Activated CD4-positive, alpha-beta T cell treated with anti-CD3 and anti-CD28 coated beads for 4 hours (primary cell): ENCODE measurements around the gene TEX54.
"Not testable (repeated sequence)": the region's sequence is repeated elsewhere in the genome, so short reads cannot be mapped to it uniquely, and the experiment has no call there.

Experiments
- DNase-seq, 2 donors: peaks; one replicate each; pipeline ENCODE4 v3.0.0-alpha.2; 2020

TEX54 gene

DNA sequence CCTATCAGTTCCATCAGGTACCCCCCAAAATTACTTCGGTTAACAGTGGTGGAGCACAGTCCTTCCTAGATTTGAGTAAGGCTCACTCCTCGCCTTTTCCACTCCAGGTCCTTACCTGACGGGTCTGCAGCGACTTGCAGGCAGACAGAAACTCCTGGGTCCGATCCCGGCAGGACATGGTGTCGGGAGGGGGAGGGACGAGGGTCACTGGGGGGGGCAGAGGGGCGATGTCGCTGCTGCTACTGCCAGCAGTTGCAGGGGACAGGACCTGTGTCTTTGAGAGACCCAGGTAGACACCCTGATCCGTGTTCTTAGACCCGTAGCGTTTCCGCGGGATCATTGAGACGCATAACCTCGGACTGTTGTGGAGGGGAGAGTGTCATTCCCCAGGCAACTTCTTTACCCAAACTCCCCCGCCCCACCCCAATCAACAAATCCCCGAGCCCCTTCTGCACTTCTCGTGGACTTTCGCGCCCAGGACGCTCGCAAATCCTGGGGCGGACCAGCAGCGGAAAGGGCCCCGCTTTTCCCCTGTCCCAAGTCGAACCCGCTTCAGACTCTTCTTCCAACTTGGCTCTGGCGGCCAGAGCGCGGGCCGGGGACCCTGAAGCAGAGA lies 1.6 kb downstream of the TEX54 start:
- DNase-seq = no peak

GRCh38 chr11:62828130-62828529 lies 4.5 kb downstream of the TEX54 start:
- not testable (repeated sequence) for DNase-seq

- no peak for DNase-seq
These were observed 9.0 kb downstream of the TEX54 start for GRCh38 chr11:62823677-62824076.

DNA sequence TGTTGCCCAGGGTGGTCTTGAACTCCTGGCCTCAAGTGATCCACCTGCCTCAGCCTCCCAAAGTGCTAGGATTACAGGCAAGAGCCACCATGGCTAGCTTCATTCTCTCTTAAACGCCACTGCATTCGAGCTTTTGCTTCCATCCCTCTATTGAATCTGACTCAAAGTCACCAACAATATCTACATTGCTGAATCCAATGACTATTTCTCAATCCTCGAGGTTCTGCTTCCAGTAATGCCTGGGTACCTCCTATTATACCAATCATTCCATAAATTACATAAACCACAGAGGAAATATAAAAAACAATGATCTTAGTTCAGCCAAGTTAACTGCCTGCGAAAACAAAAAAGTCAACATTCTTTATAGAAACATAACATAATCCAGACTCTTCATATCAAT lies 15.5 kb downstream of the TEX54 start:
- no peak for DNase-seq

DNA sequence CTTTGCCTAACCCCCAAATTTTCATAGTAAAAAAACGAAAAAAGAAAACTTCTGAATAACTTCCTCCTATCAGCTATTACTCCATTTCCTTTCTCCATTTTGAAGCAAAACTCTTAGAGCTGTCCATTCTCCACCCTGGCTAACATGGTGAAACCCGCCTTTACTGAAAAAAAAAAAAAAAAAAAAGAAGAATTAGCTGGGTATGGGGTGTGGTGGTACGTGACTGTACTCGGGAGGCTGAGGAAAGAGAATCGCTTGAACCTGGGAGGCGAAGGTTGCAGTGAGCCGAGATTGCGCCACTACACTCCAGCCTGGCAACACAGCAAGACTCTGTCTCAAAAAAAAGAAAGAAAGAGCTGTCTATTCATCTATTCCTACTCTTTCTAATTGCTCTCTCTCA lies 16.1 kb downstream of the TEX54 start:
- no peak for DNase-seq

DNA sequence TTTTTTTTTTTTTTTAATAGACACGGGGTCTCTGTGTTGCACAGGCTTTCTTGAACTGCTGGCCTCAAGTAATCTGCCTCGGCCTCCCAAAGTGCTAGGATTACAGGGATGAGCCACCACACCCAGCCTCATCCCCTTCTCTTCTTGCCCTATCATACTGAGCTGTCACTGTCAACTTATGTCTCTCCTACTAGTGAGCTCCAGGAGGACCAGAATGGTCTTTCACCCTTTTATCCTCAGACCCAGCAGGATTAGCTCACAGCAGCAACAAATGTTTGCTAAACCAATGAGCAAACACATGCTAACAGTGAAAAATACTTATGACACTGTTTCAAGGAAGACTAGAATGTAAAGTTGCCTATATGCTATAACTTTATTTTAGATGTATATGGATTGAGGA lies 21.0 kb downstream of the TEX54 start:
- DNase-seq = no peak

DNA sequence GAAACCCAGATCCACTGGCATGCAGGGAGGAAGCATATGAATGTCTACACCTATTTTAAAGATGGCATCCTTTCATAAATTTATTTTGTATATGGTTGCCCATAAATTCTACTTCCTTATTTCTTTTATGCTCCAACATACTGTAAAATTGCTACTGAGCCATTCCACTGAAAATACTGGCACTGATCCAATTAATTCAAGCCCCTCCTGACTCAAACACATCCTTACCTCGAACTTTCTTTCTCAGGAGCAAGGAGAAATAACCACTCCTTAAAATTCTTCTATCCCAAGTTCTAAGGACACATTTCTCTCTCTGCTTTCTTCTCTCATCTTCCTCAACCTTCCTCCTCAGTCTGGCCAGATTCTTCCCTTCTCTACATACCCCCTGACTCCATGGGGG lies 21.9 kb downstream of the TEX54 start:
- no peak for DNase-seq

- DNase-seq = no peak
These were observed 26.0 kb downstream of the TEX54 start for GRCh38 chr11:62806611-62807121.

GRCh38 chr11:62805961-62806441 lies 26.6 kb downstream of the TEX54 start:
- DNase-seq = peak; percentile 30 to 31

DNA sequence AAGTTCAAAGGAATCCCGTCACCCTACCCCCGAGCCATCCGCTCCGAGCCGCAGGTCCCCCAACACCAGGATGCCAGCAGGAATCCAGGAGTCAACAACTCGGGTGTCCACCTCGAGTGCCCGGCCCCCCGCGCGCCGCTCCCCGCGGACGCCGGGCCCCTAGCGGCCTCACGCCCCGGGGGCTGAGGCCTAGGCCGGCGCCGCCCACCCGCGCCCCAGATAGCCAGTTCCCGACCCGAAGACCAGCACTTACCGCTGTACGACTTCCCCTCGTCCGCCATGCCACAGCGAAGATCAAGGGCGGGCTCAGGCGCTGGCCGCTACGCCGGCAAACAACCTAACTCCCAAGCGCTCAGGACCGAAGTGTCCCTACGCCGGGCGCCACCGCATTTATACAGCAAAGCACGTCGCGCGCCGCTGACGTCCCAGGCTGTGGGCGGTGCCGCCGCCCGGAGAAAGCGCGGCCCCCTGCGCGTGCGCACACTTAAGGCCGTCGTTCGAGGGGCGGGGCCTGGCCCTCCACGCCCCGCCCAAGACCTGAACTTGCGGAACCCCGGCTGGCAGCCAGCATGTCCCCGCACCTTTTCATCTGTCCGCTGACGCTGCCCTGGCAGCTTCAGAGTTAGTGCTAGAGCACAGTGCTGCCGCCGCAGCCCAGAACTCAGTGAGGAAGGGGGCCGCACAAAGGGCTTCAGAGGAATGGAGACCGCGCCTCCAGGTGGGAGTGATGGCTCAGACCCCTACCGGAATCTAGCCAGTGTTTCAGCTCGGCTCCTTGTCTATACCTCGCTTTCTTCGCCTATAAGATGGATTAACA lies 27.4 kb downstream of the TEX54 start, which contains the start of gene NXF1:
NXF1 (minus strand) TSS at position 365 of the 817 bp plus-strand sequence; CDS start at position 281, 84 bp downstream.
- DNase-seq = peak; percentile 95 to 96

GRCh38 chr11:62804310-62805075 lies 28.1 kb downstream of the TEX54 start:
- no peak for DNase-seq

DNA sequence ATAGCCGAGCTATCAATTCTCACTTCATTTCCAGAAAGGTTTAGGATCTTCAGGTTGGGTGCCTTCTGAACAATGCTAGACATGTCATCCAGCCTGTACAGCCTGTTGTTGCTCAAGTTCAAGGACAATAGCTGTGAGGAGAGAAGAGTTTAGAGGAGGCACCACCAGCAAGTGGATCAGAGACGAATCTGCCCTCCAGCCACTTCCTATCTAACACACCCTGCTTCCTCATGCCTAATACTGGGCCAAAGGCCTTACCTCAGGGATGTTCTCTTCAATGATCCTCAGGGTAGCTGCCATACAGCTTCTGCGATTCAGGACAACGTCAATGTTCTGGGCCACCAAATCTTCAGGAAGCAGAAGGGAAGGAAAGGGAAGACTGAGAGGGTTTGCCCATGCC lies 31.6 kb downstream of the TEX54 start:
- DNase-seq = no peak

DNA sequence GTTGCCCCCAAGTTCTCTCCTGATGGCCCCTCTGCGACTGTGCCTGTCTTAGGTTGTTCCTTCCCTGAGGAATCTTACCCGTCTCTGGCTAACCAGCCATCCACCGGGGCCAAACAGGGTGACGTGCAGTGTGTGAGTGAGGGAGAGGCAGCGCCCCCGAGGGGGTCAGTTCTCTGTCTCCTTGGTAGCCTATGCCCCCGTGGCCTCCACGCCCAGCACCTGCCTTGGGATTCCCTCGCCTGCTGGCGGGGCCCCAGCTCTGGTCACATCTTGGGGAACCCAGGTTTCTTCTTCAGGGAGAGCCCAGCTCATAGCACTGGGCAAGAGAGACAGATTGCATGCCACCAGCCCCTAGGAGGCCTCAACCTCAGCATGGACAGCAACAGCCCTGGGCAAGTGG lies 33.2 kb downstream of the TEX54 start:
- no peak for DNase-seq

DNA sequence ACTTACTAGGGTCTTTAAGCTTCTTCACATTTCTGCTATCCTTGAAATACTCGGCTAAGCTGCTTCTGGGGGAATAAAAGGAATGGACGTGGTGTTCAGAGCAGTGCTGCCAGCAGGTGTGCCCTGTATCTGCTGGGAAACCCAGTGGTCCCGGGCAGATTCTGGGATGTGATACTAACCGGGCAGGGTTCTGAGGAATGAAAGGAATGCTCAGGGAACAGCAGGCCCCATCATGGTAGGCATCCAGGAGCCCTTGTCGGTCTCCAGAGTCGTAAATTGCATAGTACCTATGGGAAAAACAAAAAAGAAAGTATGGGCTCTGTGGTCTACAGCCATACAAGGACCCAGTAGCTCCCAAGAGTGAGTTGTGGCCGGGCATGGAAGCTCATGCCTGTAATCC lies 36.4 kb downstream of the TEX54 start:
- DNase-seq = no peak

DNA sequence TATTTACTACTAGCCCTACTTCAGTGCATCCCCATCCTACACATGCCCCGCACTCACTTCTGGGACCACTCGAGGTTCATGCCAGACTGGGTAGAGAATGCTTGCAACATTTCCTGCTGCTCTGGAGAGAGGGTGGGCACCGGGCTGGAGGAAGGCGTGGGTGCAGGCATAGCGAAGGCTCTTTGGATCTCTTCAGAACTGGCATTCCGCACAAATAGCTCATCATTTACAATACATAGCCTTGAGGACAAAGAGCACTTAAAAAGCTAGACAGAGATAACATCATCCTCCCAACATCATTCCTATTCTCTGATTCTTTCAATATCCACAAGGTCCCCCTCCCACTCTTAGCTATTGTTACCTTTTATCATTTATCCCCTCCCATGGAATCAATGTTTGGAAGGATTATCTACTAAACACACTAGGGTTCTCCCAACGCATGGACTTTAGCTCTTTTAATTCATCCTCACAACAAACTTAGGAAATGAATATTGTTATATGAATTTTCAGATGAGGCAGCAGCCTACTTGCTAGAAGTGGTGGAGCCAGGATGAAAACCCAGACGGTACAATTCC lies 38.4 kb downstream of the TEX54 start:
- DNase-seq = no peak

GRCh38 chr11:62792202-62792575 lies 40.5 kb downstream of the TEX54 start:
- no peak for DNase-seq

- peak; percentile 86 to 87 for DNase-seq
These were observed 41.0 kb downstream of the TEX54 start, which contains the start of gene TMEM223 for GRCh38 chr11:62791501-62792201. TMEM223 (minus strand) TSS chr11:62792006; CDS start chr11:62791994, 12 bp downstream.

GRCh38 chr11:62789576-62789975 lies 43.1 kb downstream of the TEX54 start:
- DNase-seq = no peak

DNA sequence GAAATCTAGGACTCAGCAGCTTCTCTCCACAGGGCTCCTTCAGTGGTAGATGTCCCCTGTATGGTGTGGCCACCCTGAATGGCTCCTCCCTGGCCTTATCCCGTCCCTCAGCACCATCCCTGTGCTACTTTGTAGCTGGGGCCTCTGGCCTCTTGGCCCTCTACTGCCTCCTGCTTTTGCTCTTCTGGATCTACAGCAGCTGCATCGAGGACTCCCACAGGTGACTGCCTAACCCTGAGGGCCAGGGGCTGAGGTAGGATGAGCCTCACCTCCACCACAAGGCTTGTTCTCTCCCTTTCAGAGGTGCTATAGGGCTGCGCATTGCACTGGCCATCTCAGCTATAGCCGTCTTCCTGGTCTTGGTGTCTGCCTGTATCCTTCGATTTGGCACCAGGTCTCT lies 43.6 kb downstream of the TEX54 start:
- no peak for DNase-seq

DNA sequence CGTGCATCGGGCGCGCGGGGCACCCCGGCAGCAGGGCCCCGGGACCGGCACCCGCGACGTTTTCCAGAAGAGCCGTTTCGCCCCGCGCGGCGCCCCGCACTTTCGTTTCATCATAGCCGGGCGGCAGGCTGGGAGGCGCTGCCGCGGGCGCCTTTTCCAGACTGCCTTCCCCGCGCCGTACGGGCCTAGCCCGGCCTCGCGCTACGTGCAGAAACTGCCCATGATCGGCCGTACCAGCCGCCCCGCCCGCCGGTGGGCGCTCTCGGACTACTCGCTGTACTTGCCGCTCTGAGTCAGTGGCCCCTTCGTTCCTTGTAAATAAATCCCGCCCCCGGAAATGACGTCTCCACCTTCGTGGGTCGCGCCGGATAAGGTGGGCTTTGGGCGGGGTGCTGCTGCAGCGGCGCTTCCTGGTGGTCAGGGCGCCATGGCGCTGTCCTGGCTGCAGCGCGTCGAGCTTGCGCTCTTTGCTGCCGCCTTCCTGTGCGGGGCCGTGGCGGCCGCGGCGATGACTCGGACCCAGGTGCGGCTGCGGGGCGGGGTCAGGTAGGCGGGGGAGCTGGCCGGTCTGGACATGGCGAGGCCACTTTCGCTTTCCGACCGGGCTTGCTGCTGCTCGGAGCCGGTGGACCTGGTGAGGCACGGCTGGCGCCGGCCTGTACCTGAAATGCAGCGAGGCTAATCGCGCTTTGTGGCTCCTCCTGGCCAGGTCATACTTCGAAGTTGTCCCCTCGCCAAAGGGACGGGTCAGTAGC lies 45.5 kb downstream of the TEX54 start, which contains the start of gene TMEM179B:
TMEM179B (plus strand) TSS at position 398 of the 755 bp plus-strand sequence; CDS start at position 428, 30 bp downstream.
- peak; percentile 99 for DNase-seq

DNA sequence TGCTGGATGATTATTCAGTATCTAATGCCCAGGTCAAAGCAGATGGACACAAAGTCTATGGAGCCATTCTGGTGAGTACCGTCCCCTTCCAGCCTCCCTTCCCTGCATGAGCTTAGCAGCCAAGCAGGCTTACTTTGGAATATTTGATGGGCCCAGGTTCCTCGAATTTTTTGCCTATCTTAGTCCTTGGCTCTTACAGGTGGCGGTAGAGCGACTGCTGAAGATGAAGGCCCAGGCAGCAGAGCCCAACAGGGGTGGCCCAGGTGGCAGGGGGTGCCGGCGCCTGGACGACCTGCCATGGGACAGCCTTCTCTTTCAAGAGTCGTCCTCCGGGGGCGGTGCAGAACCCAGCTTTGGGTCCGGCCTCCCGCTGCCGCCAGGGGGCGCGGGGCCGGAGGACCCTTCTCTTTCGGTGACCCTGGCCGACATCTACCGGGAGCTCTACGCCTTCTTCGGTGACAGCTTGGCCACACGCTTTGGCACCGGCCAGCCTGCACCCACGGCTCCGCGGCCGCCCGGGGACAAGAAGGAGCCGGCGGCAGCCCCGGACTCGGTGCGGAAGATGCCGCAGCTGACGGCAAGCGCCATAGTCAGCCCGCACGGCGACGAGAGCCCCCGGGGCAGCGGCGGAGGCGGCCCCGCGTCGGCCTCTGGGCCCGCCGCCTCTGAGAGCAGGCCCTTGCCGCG lies 46.2 kb downstream of the TEX54 start:
- DNase-seq = peak; percentile 80 to 85
